BLaER1 treated with 17β-estradiol and CSF1 and Interleukin-3, amounts not matched to agents 10 nM and 100 nM (cell line): ENCODE data around the gene NADK2.

Experiments
- H3K27ac ChIP-seq, 11 experiments: shearing (Covaris generic); formaldehyde crosslinking; 2 replicates each; pipeline ENCODE4 v1.8.1; 2022
- H3K27me3 ChIP-seq, 11 experiments: shearing (Covaris generic); formaldehyde crosslinking; 2 replicates each; pipeline ENCODE4 v1.8.1; 2022
- H3K36me3 ChIP-seq, 11 experiments: shearing (Covaris generic); formaldehyde crosslinking; 2 replicates each; pipeline ENCODE4 v1.8.1; 2022
- H3K4me1 ChIP-seq, 10 experiments: shearing (Covaris generic); formaldehyde crosslinking; 2 replicates each; pipeline ENCODE4 v1.8.1; 2022
- H3K4me2 ChIP-seq, 11 experiments: shearing (Covaris generic); formaldehyde crosslinking; 2 replicates each; pipeline ENCODE4 v1.8.1; 2022
- H3K4me3 ChIP-seq, 10 experiments: shearing (Covaris generic); formaldehyde crosslinking; 2 replicates each; pipeline ENCODE4 v1.8.1; 2022
- H3K9ac ChIP-seq, 11 experiments: shearing (Covaris generic); formaldehyde crosslinking; 2 replicates each; pipeline ENCODE4 v1.8.1; 2022
- H3K9me3 ChIP-seq, 11 experiments: shearing (Covaris generic); formaldehyde crosslinking; replicated peaks in 1 of 11; 2 replicates each; pipeline ENCODE4 v1.8.1; 2022
- H4K20me1 ChIP-seq, 11 experiments: shearing (Covaris generic); formaldehyde crosslinking; 2 replicates each; pipeline ENCODE4 v1.8.1; 2022
- Cebpa-rat ChIP-seq, 11 experiments: shearing (Covaris generic); IDR thresholded peaks; 2 replicates each; pipeline ENCODE4 v1.8.1; 2022

Gene NADK2

DNA sequence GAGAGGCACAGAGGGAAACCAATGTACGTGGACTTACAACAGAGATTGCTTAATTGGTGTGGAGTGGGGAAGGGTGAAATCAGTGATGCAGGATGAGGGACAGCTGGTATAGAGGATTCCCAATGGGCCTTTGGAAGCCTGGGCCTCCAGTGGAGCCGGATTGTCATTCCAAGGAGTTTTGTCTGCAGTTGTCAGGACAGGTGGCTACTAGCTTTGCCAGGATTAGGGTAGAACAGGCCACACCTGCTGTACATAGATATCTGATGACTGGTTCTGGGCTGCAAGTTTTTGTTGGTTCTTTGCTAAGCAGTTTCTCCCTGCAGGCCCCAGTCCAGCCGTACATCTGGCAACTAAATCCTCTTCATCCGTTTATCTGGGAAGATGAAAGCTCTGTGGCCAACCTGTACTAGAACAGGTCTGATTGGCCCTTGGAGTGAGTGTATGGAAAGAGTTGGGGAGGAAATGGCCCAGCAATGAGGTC, 85.6 kb downstream of the NADK2 start:
- no peak overlapping the region for H3K27ac ChIP-seq
- H3K4me1 ChIP-seq, result peaks cover 19 to 53% (median 37%) of the 10 kb centered on the region in 10 experiments
- TF ChIP-seq Cebpa-rat (IDR thresholded peaks at IDR 0.05), result no peak
- no peaks in the 10 kb centered on the region for H3K9me3 ChIP-seq
- peaks cover 0 to 20% (median 0%) of the 10 kb centered on the region in 11 experiments; a peak in 3 of 22 replicates for H4K20me1 ChIP-seq
- H3K4me3 ChIP-seq, result no peak overlapping the region
- H3K27me3 ChIP-seq, result no peaks in the 10 kb centered on the region
- H3K4me2 ChIP-seq, result peak overlapping the region in 5 of 11 experiments; percentile 4 to 35 (median 20); a peak in 2 of 22 replicates
- H3K9ac ChIP-seq, result no peak overlapping the region
- peaks cover 41 to 83% (median 78%) of the 10 kb centered on the region in 11 experiments for H3K36me3 ChIP-seq

GRCh38 chr5:36155291-36155690, 86.4 kb downstream of the NADK2 start:
- TF ChIP-seq Cebpa-rat (IDR thresholded peaks at IDR 0.05), result no peak
- Histone ChIP-seq H3K4me3 (no peak overlapping the region), H3K36me3 (peaks cover 33 to 75% (median 69%) of the 10 kb centered on the region in 11 experiments), H4K20me1 (peaks cover 0 to 12% (median 0%) of the 10 kb centered on the region in 11 experiments; a peak in 2 of 22 replicates), H3K27ac (no peak overlapping the region), H3K4me2 (peak overlapping the region in 2 of 11 experiments; percentile 20 to 96; a peak in 3 of 22 replicates), H3K4me1 (peaks cover 25 to 60% (median 44%) of the 10 kb centered on the region in 10 experiments), H3K27me3 (no peaks in the 10 kb centered on the region), H3K9ac (no peak overlapping the region), H3K9me3 (no peaks in the 10 kb centered on the region)

- Histone ChIP-seq H3K36me3 (peaks cover 19 to 59% (median 54%) of the 10 kb centered on the region in 11 experiments), H3K9me3 (no peaks in the 10 kb centered on the region), H3K4me2 (peak overlapping the region; percentile 86 to 99 (median 95)), H4K20me1 (peaks cover 0 to 9% (median 0%) of the 10 kb centered on the region in 11 experiments; a peak in 2 of 22 replicates), H3K9ac (peak overlapping the region; percentile 78 to 93 (median 88); a peak in 20 of 22 replicates), H3K4me3 (peak overlapping the region in 9 of 10 experiments; percentile 90 to 100 (median 96); a peak in 14 of 20 replicates), H3K4me1 (peaks cover 38 to 71% (median 52%) of the 10 kb centered on the region in 10 experiments), H3K27me3 (no peaks in the 10 kb centered on the region), H3K27ac (peak overlapping the region in 4 of 11 experiments; percentile 78 to 87 (median 84); a peak in 4 of 22 replicates)
- TF ChIP-seq Cebpa-rat (IDR thresholded peaks at IDR 0.05), result no peak
These were observed 88.0 kb downstream of the NADK2 start for GRCh38 chr5:36153726-36154125.

DNA sequence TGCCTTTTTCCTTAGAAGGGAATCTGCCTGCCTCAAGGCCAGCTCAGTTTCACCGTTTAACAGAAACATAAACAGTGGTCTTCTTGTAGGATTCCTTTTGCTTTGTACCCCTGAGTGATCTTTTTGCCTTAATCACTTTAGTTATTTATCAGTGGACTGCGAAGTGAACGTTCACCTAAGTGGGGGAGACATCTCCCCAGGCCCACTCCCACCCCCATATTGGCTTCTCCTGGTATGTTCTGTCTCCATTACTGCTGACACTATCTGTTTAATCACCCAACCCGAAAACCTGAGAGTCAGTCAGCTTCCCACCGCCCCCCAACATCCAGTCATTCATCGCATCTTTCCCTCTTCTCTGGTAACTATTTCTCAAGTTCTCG, 88.4 kb downstream of the NADK2 start:
- Histone ChIP-seq H3K4me3 (peak overlapping the region; percentile 90 to 100 (median 96)), H3K36me3 (peaks cover 18 to 55% (median 49%) of the 10 kb centered on the region in 11 experiments), H4K20me1 (peaks cover 0 to 5% (median 0%) of the 10 kb centered on the region in 11 experiments; a peak in 2 of 22 replicates), H3K9ac (peak overlapping the region; percentile 78 to 93 (median 88); a peak in 21 of 22 replicates), H3K4me2 (peak overlapping the region; percentile 86 to 99 (median 95)), H3K4me1 (peaks cover 38 to 69% (median 51%) of the 10 kb centered on the region in 10 experiments), H3K27me3 (no peaks in the 10 kb centered on the region), H3K9me3 (no peaks in the 10 kb centered on the region), H3K27ac (peak overlapping the region in 8 of 11 experiments; percentile 78 to 90 (median 82); a peak in 16 of 22 replicates)
- no peak for TF ChIP-seq Cebpa-rat (IDR thresholded peaks at IDR 0.05)

DNA sequence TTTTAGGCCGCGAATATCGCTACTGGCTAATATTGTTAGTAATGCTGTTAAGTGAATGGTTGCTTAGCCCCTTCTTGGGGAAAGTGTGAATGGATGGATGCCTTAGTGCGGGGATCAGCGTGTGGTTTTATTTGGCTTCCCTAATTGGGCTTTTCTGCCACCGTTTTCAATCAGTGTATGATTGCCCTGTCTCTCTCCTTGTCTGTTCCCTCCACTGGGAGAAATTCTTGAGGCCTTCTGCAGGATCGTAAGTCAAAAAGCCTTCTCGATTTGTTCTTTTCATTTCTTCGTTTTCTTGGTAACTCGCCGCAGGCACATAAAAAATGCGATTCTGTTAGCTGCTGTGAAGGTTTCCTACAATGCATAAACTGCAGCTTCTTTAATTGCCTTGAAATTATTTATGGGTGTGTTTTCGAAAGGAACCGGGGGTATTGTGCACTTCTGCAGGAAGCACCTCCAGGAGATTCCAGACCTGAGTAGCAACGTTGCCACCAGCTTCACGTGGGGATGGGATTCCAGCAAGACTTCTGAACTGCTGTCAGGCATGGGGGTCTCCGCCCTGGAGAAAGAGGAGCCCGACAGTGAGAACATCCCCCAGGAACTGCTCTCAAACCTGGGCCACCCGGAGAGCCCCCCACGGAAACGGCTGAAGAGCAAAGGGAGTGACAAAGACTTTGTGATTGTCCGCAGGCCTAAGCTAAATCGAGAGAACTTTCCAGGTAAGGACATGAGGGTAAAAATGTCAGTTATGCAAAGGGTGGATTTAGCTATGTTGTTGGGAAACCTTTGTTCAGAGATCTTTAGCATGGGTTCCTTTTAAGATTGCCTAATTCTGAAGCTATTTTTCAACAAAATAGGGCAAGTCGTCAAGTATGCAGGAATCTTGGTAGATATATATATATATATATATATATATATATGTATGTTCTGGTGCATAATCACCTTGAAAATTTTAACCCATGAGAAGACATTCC, 89.1 kb downstream of the NADK2 start:
- Histone ChIP-seq H3K36me3 (peaks cover 13 to 48% (median 42%) of the 10 kb centered on the region in 11 experiments), H4K20me1 (no peaks in the 10 kb centered on the region; a peak in 1 of 22 replicates), H3K9me3 (no peaks in the 10 kb centered on the region), H3K4me1 (peaks cover 38 to 62% (median 45%) of the 10 kb centered on the region in 10 experiments), H3K9ac (peak overlapping the region; percentile 78 to 93 (median 88)), H3K4me3 (peak overlapping the region; percentile 90 to 100 (median 96)), H3K27ac (peak overlapping the region in 10 of 11 experiments; percentile 6 to 90 (median 82); a peak in 20 of 22 replicates), H3K27me3 (no peaks in the 10 kb centered on the region), H3K4me2 (peak overlapping the region; percentile 86 to 99 (median 95))
- no peak for TF ChIP-seq Cebpa-rat (IDR thresholded peaks at IDR 0.05)

GRCh38 chr5:36151434-36152323, 90.0 kb downstream of the NADK2 start, which contains the start of the genes LMBRD2 and SKP2:
Gene LMBRD2 (minus strand): TSS chr5:36151887. CDS start chr5:36143349, 8,538 bp downstream.
Gene SKP2 (plus strand): TSS chr5:36152111. CDS start chr5:36152263, 152 bp downstream.
- Histone ChIP-seq H3K36me3 (peaks cover 13 to 38% (median 33%) of the 10 kb centered on the region in 11 experiments), H3K4me3 (peak within 1 kb of the TSS; percentile 90 to 100 (median 96)), H4K20me1 (no peaks in the 10 kb centered on the region; a peak in 1 of 22 replicates), H3K4me2 (peak within 1 kb of the TSS; percentile 92 to 99 (median 95)), H3K27me3 (no peaks in the 10 kb centered on the region), H3K4me1 (peaks cover 37 to 54% (median 38%) of the 10 kb centered on the region in 10 experiments), H3K9me3 (no peaks in the 10 kb centered on the region), H3K9ac (peak within 1 kb of the TSS; percentile 86 to 93 (median 90)), H3K27ac (peak within 1 kb of the TSS; percentile 77 to 90 (median 84))
- TF ChIP-seq Cebpa-rat (IDR thresholded peaks at IDR 0.05), result no peak

- Histone ChIP-seq H3K27me3 (no peaks in the 10 kb centered on the region), H3K27ac (peak overlapping the region; percentile 77 to 90 (median 84)), H4K20me1 (peaks cover 0 to 5% (median 0%) of the 10 kb centered on the region in 11 experiments; a peak in 2 of 22 replicates), H3K4me3 (peak overlapping the region; percentile 90 to 100 (median 96)), H3K4me1 (peaks cover 30 to 46% (median 37%) of the 10 kb centered on the region in 10 experiments), H3K4me2 (peak overlapping the region; percentile 71 to 93 (median 85)), H3K9ac (peak overlapping the region; percentile 86 to 93 (median 90)), H3K9me3 (no peaks in the 10 kb centered on the region), H3K36me3 (peaks cover 13 to 30% (median 25%) of the 10 kb centered on the region in 11 experiments)
- TF ChIP-seq Cebpa-rat (IDR thresholded peaks at IDR 0.05), result no peak
These were observed 90.9 kb downstream of the NADK2 start for GRCh38 chr5:36150676-36151433.
